ENCODE results near the gene NCAM1.

GRCh38 chr11:113270080-113270479, 308.9 kb downstream of the NCAM1 start:
- TF ChIP-seq POLR2A (IDR thresholded peaks at IDR 0.05; ENCODE audit: low read length) (no peak), GATA1 (IDR thresholded peaks at IDR 0.05; ENCODE audit: low read depth, low read length) (no peak)
